HG02763 (cell line): ENCODE data around the gene APOL3.
"Not testable (repeated sequence)": the region's sequence is repeated elsewhere in the genome, so short reads cannot be mapped to it uniquely, and the experiment has no call there.

ENCODE experiments used
- ATAC-seq: cut with Tn5 transposase; IDR thresholded peaks from one replicate; pipeline ENCODE4 v1.9.1; 2021; ENCODE audit warnings: mild to moderate bottlenecking, moderate library complexity; ENCODE audit not compliant: unreplicated experiment

Gene APOL3

DNA sequence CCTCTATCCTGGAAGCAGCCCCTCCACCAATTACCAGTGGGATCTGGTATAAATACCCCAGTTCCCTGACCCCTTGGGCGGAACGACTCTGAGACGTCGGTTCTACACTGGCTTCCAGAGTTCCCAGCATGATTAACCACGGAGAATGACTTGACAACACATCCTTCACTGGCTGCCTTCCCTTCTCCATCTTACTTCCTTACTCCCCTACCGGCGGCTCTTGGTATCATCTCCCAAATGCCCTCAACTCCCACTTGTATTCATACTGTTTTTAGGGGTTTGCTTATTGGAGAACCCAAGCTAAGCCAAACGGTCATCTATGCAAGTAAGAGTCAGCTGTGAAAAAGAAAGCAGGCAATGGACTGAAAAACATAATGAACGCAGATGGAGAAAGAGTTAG lies 56.1 kb downstream of the APOL3 start:
- no peak for ATAC-seq

DNA sequence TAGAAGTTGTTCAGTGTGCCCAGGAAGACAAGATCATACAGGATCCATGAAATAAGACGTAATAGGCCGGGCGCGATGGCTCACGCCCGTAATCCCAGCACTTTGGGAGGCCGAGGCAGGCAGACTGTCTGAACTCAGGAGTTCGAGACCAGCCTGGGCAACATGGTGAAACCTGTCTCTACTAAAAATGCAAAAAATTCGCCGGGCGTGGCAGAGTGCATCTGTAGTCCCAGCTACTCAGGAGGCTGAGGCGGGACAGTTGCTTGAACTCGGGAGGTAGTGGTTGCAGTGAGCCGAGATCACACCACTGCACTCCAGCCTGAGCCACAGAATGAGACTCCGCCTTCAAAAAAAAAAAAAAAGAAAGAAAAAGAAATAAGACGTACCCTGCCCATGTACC lies 56.7 kb downstream of the APOL3 start:
- no peak for ATAC-seq

DNA sequence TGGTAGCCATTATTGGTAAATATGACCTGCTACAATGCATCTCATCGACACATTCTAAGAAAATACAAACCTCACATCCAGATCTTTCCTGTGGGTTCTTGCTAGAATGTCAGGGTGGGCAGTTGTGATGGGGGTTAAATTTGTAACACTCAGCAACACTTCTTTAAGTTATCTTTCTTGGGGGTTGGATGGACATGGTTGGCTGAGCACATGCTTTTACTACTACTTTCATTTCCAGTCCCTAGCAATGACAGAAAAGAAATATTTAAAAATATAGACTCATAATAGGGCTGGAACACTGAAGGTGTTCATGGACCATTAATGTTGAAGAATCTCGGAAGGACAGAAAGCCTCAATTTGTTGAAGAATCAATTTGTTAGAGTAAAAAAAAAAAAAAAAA lies 57.6 kb downstream of the APOL3 start:
- ATAC-seq = no peak

DNA sequence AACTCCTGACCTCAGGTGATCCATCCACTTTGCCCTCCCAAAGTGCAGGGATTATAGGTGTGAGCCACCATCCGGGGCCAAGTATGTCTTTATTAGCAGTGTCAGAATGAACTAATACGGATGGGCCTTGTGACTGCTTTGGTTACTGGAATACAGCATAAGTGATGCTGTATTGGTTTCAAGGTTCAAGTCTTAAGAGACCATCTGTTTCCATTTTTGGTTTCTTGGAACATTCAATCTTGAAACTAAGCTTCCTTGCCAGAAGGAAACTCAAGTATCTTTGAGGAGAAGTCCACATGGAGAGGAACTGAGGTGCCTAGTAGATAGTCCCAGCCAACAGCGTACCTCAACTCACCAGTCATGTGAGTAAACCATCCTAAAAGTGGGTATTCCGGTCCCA lies 58.8 kb downstream of the APOL3 start:
- ATAC-seq = no peak

DNA sequence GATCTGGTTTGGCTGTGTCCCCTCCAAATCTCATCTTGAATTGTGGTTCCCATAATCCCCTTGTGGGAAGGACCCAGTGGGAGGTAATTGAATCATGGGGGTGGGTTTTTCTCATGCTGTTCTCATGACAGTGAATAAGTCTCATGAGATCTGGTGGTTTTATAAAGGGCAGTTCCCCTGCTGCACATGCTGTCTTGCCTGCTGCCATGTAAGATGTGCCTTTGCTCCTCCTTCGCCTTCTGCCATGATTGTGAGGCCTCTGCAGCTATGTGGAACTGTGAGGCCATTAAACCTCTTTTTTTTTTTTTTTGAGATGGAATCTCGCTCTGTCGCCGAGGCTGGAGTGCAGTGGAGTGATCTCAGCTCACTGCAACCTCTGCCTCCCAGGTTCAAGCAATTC lies 59.6 kb downstream of the APOL3 start:
- ATAC-seq = not testable (repeated sequence)

DNA sequence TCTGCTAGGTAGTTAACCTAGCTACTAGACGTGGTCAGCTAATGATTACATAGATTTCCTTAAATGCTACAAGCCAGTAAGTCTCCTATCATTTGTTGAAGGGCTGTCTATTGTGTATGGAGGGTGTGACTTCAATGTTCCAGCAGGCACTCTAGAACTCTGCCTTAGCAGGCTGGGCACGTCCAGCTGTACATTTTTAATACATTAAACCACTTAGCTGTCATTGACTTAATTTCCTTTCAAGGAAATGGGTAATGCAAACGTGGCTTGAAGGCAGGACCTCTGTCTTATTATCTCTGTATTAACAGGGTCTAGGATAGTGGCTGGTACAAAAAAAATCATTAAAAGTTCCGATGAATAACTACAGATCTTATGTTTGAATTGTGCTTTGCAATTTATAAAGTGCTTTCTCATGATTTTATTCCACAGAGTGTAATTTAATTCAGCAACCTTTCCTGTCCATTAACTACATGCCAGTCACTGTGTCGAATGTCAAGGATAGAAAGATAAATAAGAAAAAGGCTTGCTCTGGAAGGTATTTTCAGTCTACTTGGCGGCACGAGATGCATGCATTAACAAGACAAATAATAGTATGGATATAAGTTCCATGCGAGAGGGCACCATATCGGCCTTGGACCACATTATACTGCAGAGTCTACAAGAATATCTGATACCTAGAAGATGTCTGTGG lies 60.3 kb downstream of the APOL3 start:
- no peak for ATAC-seq

DNA sequence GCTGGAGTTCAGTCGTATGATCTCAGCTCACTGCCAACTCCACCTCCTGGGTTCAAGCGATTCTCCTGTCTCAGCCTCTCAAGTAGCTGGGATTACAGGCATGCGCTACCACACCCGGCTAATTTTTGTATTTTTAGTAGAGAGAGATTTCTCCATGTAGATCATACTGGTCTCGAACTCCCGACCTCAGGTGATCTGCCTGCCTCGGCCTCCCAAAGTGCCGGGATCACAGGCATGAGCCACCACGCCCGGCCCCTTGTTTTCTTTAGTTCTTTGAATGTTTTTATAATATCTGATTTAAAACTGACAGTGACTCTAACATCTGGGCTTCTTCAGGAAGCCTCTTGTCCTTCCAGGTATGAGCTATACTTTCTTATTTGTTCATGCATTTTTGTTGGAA lies 61.0 kb downstream of the APOL3 start:
- not testable (repeated sequence) for ATAC-seq

DNA sequence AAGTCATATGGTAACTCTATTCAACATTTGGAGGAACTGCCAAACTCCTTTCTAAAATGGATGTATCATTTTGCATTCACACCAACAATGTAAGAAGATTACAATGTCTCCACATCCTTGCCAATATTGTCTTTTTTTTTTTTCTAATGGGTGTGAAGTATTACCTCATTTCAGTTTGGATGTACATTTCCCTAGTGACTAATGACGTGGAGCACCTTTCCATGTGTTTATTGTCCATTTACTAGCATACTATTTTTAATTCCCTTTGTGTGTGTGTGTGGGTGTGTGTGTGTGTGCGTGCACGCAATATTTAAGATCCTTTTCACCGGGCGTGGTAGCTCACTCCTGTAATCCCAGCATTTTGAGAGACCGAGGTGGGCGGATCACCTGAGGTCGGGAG lies 62.7 kb downstream of the APOL3 start:
- no peak for ATAC-seq

DNA sequence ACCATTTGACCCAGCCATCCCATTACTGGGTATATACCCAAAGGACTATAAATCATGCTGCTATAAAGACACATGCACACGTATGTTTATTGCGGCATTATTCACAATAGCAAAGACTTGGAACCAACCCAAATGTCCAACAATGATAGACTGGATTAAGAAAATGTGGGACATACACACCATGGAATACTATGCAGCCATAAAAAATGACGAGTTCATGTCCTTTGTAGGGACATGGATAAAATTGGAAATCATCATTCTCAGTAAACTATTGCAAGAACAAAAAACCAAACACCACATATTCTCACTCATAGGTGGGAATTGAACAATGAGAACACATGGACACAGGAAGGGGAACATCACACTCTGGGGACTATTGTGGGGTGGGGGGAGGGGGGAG lies 69.8 kb downstream of the APOL3 start:
- ATAC-seq = not testable (repeated sequence)
